GM12878 (cell line): ENCODE measurements around the gene MYO10. TPM values are rescaled to one million over a fixed set of nuclear protein-coding genes. Genes with fewer than 3 reads are reported as not detected.

Experiments used
- ATAC-seq: fragments of 200-7000 bp; cut with Tn5 transposase; 3 replicates; pipeline ENCODE4 v1.9.1; 2020; ENCODE audit warnings: mild to moderate bottlenecking, moderate library complexity
- BruUV-seq: library from RNA; stranded (reverse); fragments of 400-500 nt; replicated peaks from 2 replicates; lab custom pipeline; 2021; lab: Mats Ljungman, UMichigan
- CTCF ChIA-PET: fragments of 300-600 bp; sonication (Branson Sonifier 250); formaldehyde crosslinking; extraction: SDS; loops from one replicate; lab custom pipeline; 2021; ENCODE audit warnings: inconsistent platforms; lab: Yijun Ruan, JAX
- POLR2A ChIA-PET: fragments of 350-600 bp; formaldehyde crosslinking; extraction: SDS; loops from one replicate; lab custom pipeline; 2021; ENCODE audit warnings: inconsistent platforms; lab: Charles Lee
- RAD21 ChIA-PET: fragments of 300-600 bp; sonication (Branson Sonifier 250); formaldehyde crosslinking; loops from one replicate; lab custom pipeline; 2023; ENCODE audit warnings: antibody characterized with exemption; ENCODE audit not compliant: unreplicated experiment; lab: Charles Lee
- SMC1A ChIA-PET: fragments of 300-600 bp; sonication (Branson Sonifier 250); formaldehyde crosslinking; loops from one replicate; lab custom pipeline; 2023; ENCODE audit not compliant: unreplicated experiment, uncharacterized antibody; lab: Charles Lee
- DNase-seq: peaks from one replicate; pipeline ENCODE4 v3.0.0-alpha.2; 2011; ENCODE audit warnings: low read depth, low spot score
- FAIRE-seq: peaks from 3 replicates; lab custom pipeline; 2011; peaks lifted over from hg19 to GRCh38; lab: Jason Lieb, UNC
- H2AFZ ChIP-seq: 2 replicates; pipeline ENCODE4 v1.6.0; 2011; ENCODE audit warnings: low read depth, low read length, control low read depth; ENCODE audit not compliant: control insufficient read depth
- H3K27ac ChIP-seq: 2 replicates; pipeline ENCODE4 v1.5.1; 2011; ENCODE audit warnings: control low read depth; ENCODE audit not compliant: control insufficient read depth, insufficient read depth
- H3K27me3 ChIP-seq, 2 experiments: replicated peaks in 1 of 2; 2 replicates each; pipeline versions ENCODE4 v1.6.0 to v1.6.1; 2011; ENCODE audit warnings: low read length in 1 of 2; ENCODE audit not compliant: control insufficient read depth in 2 of 2, insufficient read depth in 2 of 2
- H3K36me3 ChIP-seq, 2 experiments: 2 replicates each; pipeline ENCODE4 v1.5.1; 2011; ENCODE audit warnings: low read length in 1 of 2; ENCODE audit not compliant: control insufficient read depth in 2 of 2, insufficient read depth in 2 of 2
- H3K4me1 ChIP-seq: 2 replicates; pipeline ENCODE4 v1.6.1; 2011; ENCODE audit warnings: mild to moderate bottlenecking, low read length, moderate library complexity, mixed read lengths; ENCODE audit not compliant: control insufficient read depth, insufficient read depth
- H3K4me2 ChIP-seq: 2 replicates; pipeline ENCODE4 v1.6.0; 2011; ENCODE audit warnings: control low read depth; ENCODE audit not compliant: control insufficient read depth, insufficient read depth
- H3K4me3 ChIP-seq: fragments of 200-600 bp; sonication (generic); 2 replicates; pipeline ENCODE4 v1.5.1; 2016
- H3K79me2 ChIP-seq: 2 replicates; pipeline ENCODE4 v1.6.0; 2011; ENCODE audit warnings: low read length; ENCODE audit not compliant: control insufficient read depth, insufficient read depth
- H3K9ac ChIP-seq: 2 replicates; pipeline ENCODE4 v1.8.0; 2011; ENCODE audit warnings: low read length, control low read depth, mixed read lengths; ENCODE audit not compliant: control insufficient read depth, insufficient read depth
- H3K9me3 ChIP-seq: replicated peaks from 3 replicates; pipeline ENCODE4 v1.5.1; 2011; ENCODE audit warnings: mild to moderate bottlenecking, low read length; ENCODE audit not compliant: control insufficient read depth, insufficient read depth
- H4K20me1 ChIP-seq: 2 replicates; pipeline ENCODE4 v1.6.0; 2011; ENCODE audit not compliant: control insufficient read depth, insufficient read depth
- GATAD2B ChIP-seq: fragments of 450-650 bp; conservative IDR thresholded peaks from 2 replicates; pipeline ENCODE4 v1.6.1; 2017; ENCODE audit warnings: low read depth, mild to moderate bottlenecking, moderate library complexity
- HDGF ChIP-seq: fragments of 450-650 bp; IDR thresholded peaks from 2 replicates; pipeline ENCODE4 v1.6.1; 2016; ENCODE audit warnings: antibody characterized with exemption
- MEF2B ChIP-seq: fragments of 450-650 bp; IDR thresholded peaks from 2 replicates; pipeline ENCODE4 v1.6.1; 2018; ENCODE audit warnings: mild to moderate bottlenecking, moderate library complexity; ENCODE audit not compliant: partially characterized antibody, poor library complexity, severe bottlenecking
- PAX8 ChIP-seq: fragments of 450-650 bp; IDR thresholded peaks from 2 replicates; pipeline ENCODE4 v1.6.1; 2017; ENCODE audit warnings: mild to moderate bottlenecking, moderate library complexity
- YY1 ChIP-seq: IDR thresholded peaks from 2 replicates; pipeline ENCODE4 v1.6.1; 2011; ENCODE audit warnings: low read depth, mild to moderate bottlenecking, low read length
- WGBS: methylation state at CpG from one replicate; pipeline ENCODE4 v1.1.6; 2016; ENCODE audit warnings: low lambda C conversion rate; ENCODE audit not compliant: insufficient replicate concordance, insufficient coverage; ENCODE audit errors: missing lambda C conversion rate; 5-methylcytosine and 5-hydroxymethylcytosine counted together
- in situ Hi-C: fragments of 300-500 bp; cut with MboI; formaldehyde crosslinking; loops from 9 replicates; pipeline ENCODE4 v1.14.3; 2018; ENCODE audit warnings: mixed read lengths
- intact Hi-C: fragments of 100-400 bp; cut with micrococcal nuclease; formaldehyde crosslinking; loops from one replicate; pipeline ENCODE4 v1.14.2; 2022; ENCODE audit not compliant: unreplicated experiment
- polyA plus RNA-seq, 11 experiments: library from polyadenylated mRNA; depleted of rRNA in 4 of 11; unstranded in 6 of 11; stranded (reverse) in 5 of 11; fragments of >200 nt; fragmentation: Nextera tagmentation in 4 of 11; fragmentation: Illumina TruSeq in 1 of 11; extraction: Ambion mirVana in 4 of 11; extraction: Trizol in 1 of 11; gene quantifications; 1 replicate in 1 of 11; 2 replicates in 10 of 11; pipeline versions ENCODE4 v1.2.1 to v1.2.3, GENCODE V29; 2011 to 2016; ENCODE audit warnings: inconsistent platforms in 2 of 11, missing spikeins in 2 of 11, low read depth in 1 of 11
- total RNA-seq, 4 experiments: library from RNA; depleted of rRNA in 3 of 4; stranded (reverse); fragments of >200 nt in 3 of 4; fragmentation: Illumina TruSeq in 1 of 4; extraction: Trizol in 1 of 4; gene quantifications; 2 replicates each; pipeline versions ENCODE4 v1.2.1 to v1.2.3, GENCODE V29; 2013 to 2021
- TF ChIP-seq, protein P1 (sequence below): fragments of 450-650 bp; IDR thresholded peaks from 2 replicates; pipeline ENCODE4 v1.6.1; 2017; ENCODE audit warnings: mild to moderate bottlenecking, moderate library complexity
- TF ChIP-seq, protein P2 (sequence below): fragments of 150-350 bp; IDR thresholded peaks from 2 replicates; pipeline ENCODE4 v1.6.1; 2014; ENCODE audit warnings: mild to moderate bottlenecking, low read depth, low read length
- TF ChIP-seq, protein P3 (sequence below): IDR thresholded peaks from 2 replicates; pipeline ENCODE4 v1.6.1; 2011; ENCODE audit warnings: low read depth, low read length, improper control_type of control experiment, borderline replicate concordance
- TF ChIP-seq, protein P4 (sequence below): IDR thresholded peaks from 2 replicates; pipeline ENCODE4 v1.6.1; 2011; ENCODE audit warnings: mild to moderate bottlenecking, low read depth, low read length, moderate library complexity; ENCODE audit not compliant: insufficient replicate concordance
- TF ChIP-seq, protein P5 (sequence below): fragments of 450-650 bp; IDR thresholded peaks from 2 replicates; pipeline ENCODE4 v1.6.1; 2017; ENCODE audit warnings: antibody characterized with exemption, mild to moderate bottlenecking, moderate library complexity

Gene MYO10
- total and polyA plus RNA-seq, 10 of the 15 experiments (the other 5 are each of a cell fraction or from before 2014, with no cell fraction given), result 0.02 to 0.77 (median 0.17) TPM

DNA sequence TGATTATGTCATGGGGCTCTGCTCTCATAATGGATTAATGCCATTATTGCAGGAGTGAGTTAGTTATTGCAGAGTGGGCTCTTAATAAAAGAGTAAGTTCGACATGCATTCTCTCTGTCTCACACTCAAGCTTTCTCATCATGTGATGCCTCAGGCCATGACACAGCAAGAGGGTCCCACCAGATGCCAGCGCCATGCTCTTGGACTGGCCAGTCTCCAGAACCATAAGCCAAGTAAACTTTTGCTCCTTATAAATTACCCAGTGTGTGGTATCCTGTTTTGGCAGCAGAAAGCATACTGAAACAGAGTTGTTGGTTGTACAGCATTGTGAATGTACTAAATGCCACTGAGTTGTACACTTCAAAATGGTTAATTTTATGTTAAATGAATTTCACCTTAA lies 138.1 kb downstream of the MYO10 start:
- H3K27me3 ChIP-seq, result no peaks in the 10 kb centered on the region
- H3K4me1 ChIP-seq, result no peaks in the 10 kb centered on the region
- SMC1A ChIA-PET, result no interaction called here
- ATAC-seq (no peak), DNase-seq (no peak), FAIRE-seq (no peak)
- no peak overlapping the region for H3K4me2 ChIP-seq
- CTCF ChIA-PET, result no interaction called here
- POLR2A ChIA-PET, result no interaction called here
- no TSS peak for BruUV-seq
- in situ Hi-C loops, result loop anchor here (10.0 to 25.0 kb wide), 2 partner anchors 327 to 1514 kb away; no protein-coding TSS in a partner anchor
- H3K36me3 ChIP-seq, result no peaks in the 10 kb centered on the region
- WGBS, result 12% methylated on average over 2 of the region's 2 CpGs
- H3K9me3 ChIP-seq, result no peaks in the 10 kb centered on the region
- no peaks in the 10 kb centered on the region for H3K79me2 ChIP-seq
- H2AFZ ChIP-seq, result no peak overlapping the region
- no peak for TF ChIP-seq HDGF
- TF ChIP-seq, protein P1, sequence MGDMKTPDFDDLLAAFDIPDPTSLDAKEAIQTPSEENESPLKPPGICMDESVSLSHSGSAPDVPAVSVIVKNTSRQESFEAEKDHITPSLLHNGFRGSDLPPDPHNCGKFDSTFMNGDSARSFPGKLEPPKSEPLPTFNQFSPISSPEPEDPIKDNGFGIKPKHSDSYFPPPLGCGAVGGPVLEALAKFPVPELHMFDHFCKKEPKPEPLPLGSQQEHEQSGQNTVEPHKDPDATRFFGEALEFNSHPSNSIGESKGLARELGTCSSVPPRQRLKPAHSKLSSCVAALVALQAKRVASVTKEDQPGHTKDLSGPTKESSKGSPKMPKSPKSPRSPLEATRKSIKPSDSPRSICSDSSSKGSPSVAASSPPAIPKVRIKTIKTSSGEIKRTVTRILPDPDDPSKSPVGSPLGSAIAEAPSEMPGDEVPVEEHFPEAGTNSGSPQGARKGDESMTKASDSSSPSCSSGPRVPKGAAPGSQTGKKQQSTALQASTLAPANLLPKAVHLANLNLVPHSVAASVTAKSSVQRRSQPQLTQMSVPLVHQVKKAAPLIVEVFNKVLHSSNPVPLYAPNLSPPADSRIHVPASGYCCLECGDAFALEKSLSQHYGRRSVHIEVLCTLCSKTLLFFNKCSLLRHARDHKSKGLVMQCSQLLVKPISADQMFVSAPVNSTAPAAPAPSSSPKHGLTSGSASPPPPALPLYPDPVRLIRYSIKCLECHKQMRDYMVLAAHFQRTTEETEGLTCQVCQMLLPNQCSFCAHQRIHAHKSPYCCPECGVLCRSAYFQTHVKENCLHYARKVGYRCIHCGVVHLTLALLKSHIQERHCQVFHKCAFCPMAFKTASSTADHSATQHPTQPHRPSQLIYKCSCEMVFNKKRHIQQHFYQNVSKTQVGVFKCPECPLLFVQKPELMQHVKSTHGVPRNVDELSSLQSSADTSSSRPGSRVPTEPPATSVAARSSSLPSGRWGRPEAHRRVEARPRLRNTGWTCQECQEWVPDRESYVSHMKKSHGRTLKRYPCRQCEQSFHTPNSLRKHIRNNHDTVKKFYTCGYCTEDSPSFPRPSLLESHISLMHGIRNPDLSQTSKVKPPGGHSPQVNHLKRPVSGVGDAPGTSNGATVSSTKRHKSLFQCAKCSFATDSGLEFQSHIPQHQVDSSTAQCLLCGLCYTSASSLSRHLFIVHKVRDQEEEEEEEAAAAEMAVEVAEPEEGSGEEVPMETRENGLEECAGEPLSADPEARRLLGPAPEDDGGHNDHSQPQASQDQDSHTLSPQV, result no peak
- TF ChIP-seq, protein P2, sequence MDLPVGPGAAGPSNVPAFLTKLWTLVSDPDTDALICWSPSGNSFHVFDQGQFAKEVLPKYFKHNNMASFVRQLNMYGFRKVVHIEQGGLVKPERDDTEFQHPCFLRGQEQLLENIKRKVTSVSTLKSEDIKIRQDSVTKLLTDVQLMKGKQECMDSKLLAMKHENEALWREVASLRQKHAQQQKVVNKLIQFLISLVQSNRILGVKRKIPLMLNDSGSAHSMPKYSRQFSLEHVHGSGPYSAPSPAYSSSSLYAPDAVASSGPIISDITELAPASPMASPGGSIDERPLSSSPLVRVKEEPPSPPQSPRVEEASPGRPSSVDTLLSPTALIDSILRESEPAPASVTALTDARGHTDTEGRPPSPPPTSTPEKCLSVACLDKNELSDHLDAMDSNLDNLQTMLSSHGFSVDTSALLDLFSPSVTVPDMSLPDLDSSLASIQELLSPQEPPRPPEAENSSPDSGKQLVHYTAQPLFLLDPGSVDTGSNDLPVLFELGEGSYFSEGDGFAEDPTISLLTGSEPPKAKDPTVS, result no peak
- no peak for TF ChIP-seq PAX8
- TF ChIP-seq, protein P3, sequence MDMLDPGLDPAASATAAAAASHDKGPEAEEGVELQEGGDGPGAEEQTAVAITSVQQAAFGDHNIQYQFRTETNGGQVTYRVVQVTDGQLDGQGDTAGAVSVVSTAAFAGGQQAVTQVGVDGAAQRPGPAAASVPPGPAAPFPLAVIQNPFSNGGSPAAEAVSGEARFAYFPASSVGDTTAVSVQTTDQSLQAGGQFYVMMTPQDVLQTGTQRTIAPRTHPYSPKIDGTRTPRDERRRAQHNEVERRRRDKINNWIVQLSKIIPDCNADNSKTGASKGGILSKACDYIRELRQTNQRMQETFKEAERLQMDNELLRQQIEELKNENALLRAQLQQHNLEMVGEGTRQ, result no peak
- TF ChIP-seq MEF2B, result no peak
- TF ChIP-seq, protein P4, sequence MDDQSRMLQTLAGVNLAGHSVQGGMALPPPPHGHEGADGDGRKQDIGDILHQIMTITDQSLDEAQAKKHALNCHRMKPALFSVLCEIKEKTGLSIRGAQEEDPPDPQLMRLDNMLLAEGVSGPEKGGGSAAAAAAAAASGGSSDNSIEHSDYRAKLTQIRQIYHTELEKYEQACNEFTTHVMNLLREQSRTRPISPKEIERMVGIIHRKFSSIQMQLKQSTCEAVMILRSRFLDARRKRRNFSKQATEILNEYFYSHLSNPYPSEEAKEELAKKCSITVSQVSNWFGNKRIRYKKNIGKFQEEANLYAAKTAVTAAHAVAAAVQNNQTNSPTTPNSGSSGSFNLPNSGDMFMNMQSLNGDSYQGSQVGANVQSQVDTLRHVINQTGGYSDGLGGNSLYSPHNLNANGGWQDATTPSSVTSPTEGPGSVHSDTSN, result no peak
- TF ChIP-seq YY1, result no peak
- TF ChIP-seq, protein P5, sequence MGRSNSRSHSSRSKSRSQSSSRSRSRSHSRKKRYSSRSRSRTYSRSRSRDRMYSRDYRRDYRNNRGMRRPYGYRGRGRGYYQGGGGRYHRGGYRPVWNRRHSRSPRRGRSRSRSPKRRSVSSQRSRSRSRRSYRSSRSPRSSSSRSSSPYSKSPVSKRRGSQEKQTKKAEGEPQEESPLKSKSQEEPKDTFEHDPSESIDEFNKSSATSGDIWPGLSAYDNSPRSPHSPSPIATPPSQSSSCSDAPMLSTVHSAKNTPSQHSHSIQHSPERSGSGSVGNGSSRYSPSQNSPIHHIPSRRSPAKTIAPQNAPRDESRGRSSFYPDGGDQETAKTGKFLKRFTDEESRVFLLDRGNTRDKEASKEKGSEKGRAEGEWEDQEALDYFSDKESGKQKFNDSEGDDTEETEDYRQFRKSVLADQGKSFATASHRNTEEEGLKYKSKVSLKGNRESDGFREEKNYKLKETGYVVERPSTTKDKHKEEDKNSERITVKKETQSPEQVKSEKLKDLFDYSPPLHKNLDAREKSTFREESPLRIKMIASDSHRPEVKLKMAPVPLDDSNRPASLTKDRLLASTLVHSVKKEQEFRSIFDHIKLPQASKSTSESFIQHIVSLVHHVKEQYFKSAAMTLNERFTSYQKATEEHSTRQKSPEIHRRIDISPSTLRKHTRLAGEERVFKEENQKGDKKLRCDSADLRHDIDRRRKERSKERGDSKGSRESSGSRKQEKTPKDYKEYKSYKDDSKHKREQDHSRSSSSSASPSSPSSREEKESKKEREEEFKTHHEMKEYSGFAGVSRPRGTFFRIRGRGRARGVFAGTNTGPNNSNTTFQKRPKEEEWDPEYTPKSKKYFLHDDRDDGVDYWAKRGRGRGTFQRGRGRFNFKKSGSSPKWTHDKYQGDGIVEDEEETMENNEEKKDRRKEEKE, result no peak
- no peak for TF ChIP-seq GATAD2B
- RAD21 ChIA-PET, result no interaction called here
- no peak overlapping the region for H3K4me3 ChIP-seq
- H3K9ac ChIP-seq, result no peak overlapping the region
- no peak overlapping the region for H3K27ac ChIP-seq
- H4K20me1 ChIP-seq, result no peaks in the 10 kb centered on the region
- intact Hi-C loops, result no loop called here
